HEK293 (cell line): ENCODE measurements around the gene USP16.

Source experiments
- FEZF1 ChIP-seq: fragments of 450-650 bp; formaldehyde crosslinking; IDR thresholded peaks from 2 replicates; pipeline ENCODE4 v1.5.1; 2016; ENCODE audit warnings: missing biosample characterization, missing genetic modification characterization
- GLI4 ChIP-seq: fragments of 450-650 bp; formaldehyde crosslinking; IDR thresholded peaks from 2 replicates; pipeline ENCODE4 v1.5.1; 2016; ENCODE audit warnings: missing biosample characterization, missing genetic modification characterization
- HOXC10 ChIP-seq: sonication (generic); formaldehyde crosslinking; IDR thresholded peaks from 2 replicates; pipeline ENCODE4 v1.8.1; 2023; ENCODE audit warnings: mild to moderate bottlenecking, missing genetic modification reagents
- KLF16 ChIP-seq: fragments of 450-650 bp; formaldehyde crosslinking; IDR thresholded peaks from 2 replicates; pipeline ENCODE4 v1.5.1; 2017; ENCODE audit warnings: missing biosample characterization, missing genetic modification characterization
- OSR2 ChIP-seq: fragments of 450-650 bp; formaldehyde crosslinking; IDR thresholded peaks from 2 replicates; pipeline ENCODE4 v1.5.1; 2016; ENCODE audit warnings: missing biosample characterization, missing genetic modification characterization
- PATZ1 ChIP-seq: fragments of 450-650 bp; formaldehyde crosslinking; IDR thresholded peaks from 2 replicates; pipeline ENCODE4 v1.5.1; 2016; ENCODE audit warnings: missing biosample characterization, missing genetic modification characterization
- ZBTB11 ChIP-seq: fragments of 450-650 bp; formaldehyde crosslinking; conservative IDR thresholded peaks from 2 replicates; pipeline ENCODE4 v1.5.1; 2016; ENCODE audit warnings: low read depth, missing biosample characterization, missing genetic modification characterization
- ZBTB17 ChIP-seq: fragments of 450-650 bp; formaldehyde crosslinking; IDR thresholded peaks from 2 replicates; pipeline ENCODE4 v1.5.1; 2016; ENCODE audit warnings: missing biosample characterization, missing genetic modification characterization
- ZBTB20 ChIP-seq: fragments of 450-650 bp; formaldehyde crosslinking; IDR thresholded peaks from 2 replicates; pipeline ENCODE4 v1.5.1; 2016; ENCODE audit warnings: missing biosample characterization, missing genetic modification characterization
- ZBTB8A ChIP-seq: fragments of 450-650 bp; formaldehyde crosslinking; IDR thresholded peaks from 2 replicates; pipeline ENCODE4 v1.5.1; 2016; ENCODE audit warnings: missing biosample characterization, missing genetic modification characterization
- ZFP3 ChIP-seq: fragments of 450-650 bp; formaldehyde crosslinking; IDR thresholded peaks from 2 replicates; pipeline ENCODE4 v1.5.1; 2016; ENCODE audit warnings: low read depth, missing biosample characterization, missing genetic modification characterization
- ZFP37 ChIP-seq: fragments of 450-650 bp; formaldehyde crosslinking; IDR thresholded peaks from 2 replicates; pipeline ENCODE4 v1.5.1; 2016; ENCODE audit warnings: missing biosample characterization, missing genetic modification characterization
- ZNF23 ChIP-seq: fragments of 450-650 bp; formaldehyde crosslinking; IDR thresholded peaks from 2 replicates; pipeline ENCODE4 v1.5.1; 2016; ENCODE audit warnings: missing biosample characterization, missing genetic modification characterization, borderline replicate concordance
- ZNF26 ChIP-seq: fragments of 450-650 bp; formaldehyde crosslinking; IDR thresholded peaks from 2 replicates; pipeline ENCODE4 v1.5.1; 2016; ENCODE audit warnings: missing biosample characterization, missing genetic modification characterization
- ZNF350 ChIP-seq: fragments of 450-650 bp; formaldehyde crosslinking; IDR thresholded peaks from 2 replicates; pipeline ENCODE4 v1.5.0; 2017; ENCODE audit warnings: missing biosample characterization, mild to moderate bottlenecking, missing genetic modification characterization
- ZNF362 ChIP-seq: fragments of 450-650 bp; formaldehyde crosslinking; IDR thresholded peaks from 2 replicates; pipeline ENCODE4 v1.5.1; 2016; ENCODE audit warnings: missing biosample characterization, missing genetic modification characterization
- ZNF521 ChIP-seq: fragments of 450-650 bp; formaldehyde crosslinking; IDR thresholded peaks from 2 replicates; pipeline ENCODE4 v1.5.1; 2017; ENCODE audit warnings: missing biosample characterization, mild to moderate bottlenecking, missing genetic modification characterization
- ZNF530 ChIP-seq: fragments of 450-650 bp; formaldehyde crosslinking; IDR thresholded peaks from 2 replicates; pipeline ENCODE4 v1.5.1; 2016; ENCODE audit warnings: low read depth, missing biosample characterization, missing genetic modification characterization
- ZNF548 ChIP-seq: fragments of 450-650 bp; formaldehyde crosslinking; IDR thresholded peaks from 2 replicates; pipeline ENCODE4 v1.5.1; 2016; ENCODE audit warnings: missing biosample characterization, missing genetic modification characterization
- ZNF664 ChIP-seq: fragments of 450-650 bp; formaldehyde crosslinking; IDR thresholded peaks from 2 replicates; pipeline ENCODE4 v1.5.1; 2016; ENCODE audit warnings: missing biosample characterization, missing genetic modification characterization
- ZNF692 ChIP-seq: fragments of 450-650 bp; formaldehyde crosslinking; IDR thresholded peaks from 2 replicates; pipeline ENCODE4 v1.5.1; 2016; ENCODE audit warnings: missing biosample characterization, missing genetic modification characterization
- ZNF776 ChIP-seq: fragments of 450-650 bp; formaldehyde crosslinking; IDR thresholded peaks from 2 replicates; pipeline ENCODE4 v1.5.0; 2017; ENCODE audit warnings: missing biosample characterization, missing genetic modification characterization, borderline replicate concordance
- ZNF791 ChIP-seq: fragments of 450-650 bp; formaldehyde crosslinking; IDR thresholded peaks from 2 replicates; pipeline ENCODE4 v1.5.1; 2016; ENCODE audit warnings: missing biosample characterization, missing genetic modification characterization
- ZSCAN23 ChIP-seq: fragments of 450-650 bp; formaldehyde crosslinking; IDR thresholded peaks from 2 replicates; pipeline ENCODE4 v1.5.1; 2016; ENCODE audit warnings: missing biosample characterization, missing genetic modification characterization

USP16 gene

GRCh38 chr21:29085106-29085752 lies 60.8 kb downstream of the USP16 start (continued):
- peak; percentile 96 for TF ChIP-seq ZNF362
- TF ChIP-seq ZNF776 (tag by site-specific recombination): no peak
- no peak for TF ChIP-seq ZNF548
- no peak for TF ChIP-seq ZNF23 (tag by site-specific recombination)
- no peak for TF ChIP-seq ZFP37 (tag by site-specific recombination)
- peak; percentile 29; the same call in 1 of the 2 replicates for TF ChIP-seq ZBTB20 (tag by site-specific recombination)
- TF ChIP-seq ZBTB17 (tag by site-specific recombination): peak; percentile 71
- no peak for TF ChIP-seq ZNF664 (tag by site-specific recombination)
- no peak for TF ChIP-seq ZNF692
- no peak for TF ChIP-seq FEZF1
- no peak for TF ChIP-seq ZNF791
- no peak for TF ChIP-seq ZNF26 (tag by site-specific recombination)
- TF ChIP-seq ZNF530 (tag by site-specific recombination): no peak
- TF ChIP-seq KLF16 (tag by site-specific recombination): no peak
- no peak for TF ChIP-seq ZNF521 (tag by site-specific recombination)
- no peak for TF ChIP-seq ZBTB11
- no peak for TF ChIP-seq ZFP3
- TF ChIP-seq OSR2: no peak
- no peak for TF ChIP-seq HOXC10 (CRISPR knock-in tag)
- TF ChIP-seq ZSCAN23: no peak
- TF ChIP-seq ZBTB8A (tag by site-specific recombination): no peak
- no peak for TF ChIP-seq ZNF350
- no peak for TF ChIP-seq PATZ1 (tag by site-specific recombination)
- no peak for TF ChIP-seq GLI4 (tag by site-specific recombination)
